ENCODE data around the gene GRAMD2A. TPM values are rescaled to one million over a fixed set of nuclear protein-coding genes. Genes with fewer than 3 reads are reported as not detected.

Gene GRAMD2A
- total RNA-seq, 1 experiment from 2014 or later = 1.3 TPM

DNA sequence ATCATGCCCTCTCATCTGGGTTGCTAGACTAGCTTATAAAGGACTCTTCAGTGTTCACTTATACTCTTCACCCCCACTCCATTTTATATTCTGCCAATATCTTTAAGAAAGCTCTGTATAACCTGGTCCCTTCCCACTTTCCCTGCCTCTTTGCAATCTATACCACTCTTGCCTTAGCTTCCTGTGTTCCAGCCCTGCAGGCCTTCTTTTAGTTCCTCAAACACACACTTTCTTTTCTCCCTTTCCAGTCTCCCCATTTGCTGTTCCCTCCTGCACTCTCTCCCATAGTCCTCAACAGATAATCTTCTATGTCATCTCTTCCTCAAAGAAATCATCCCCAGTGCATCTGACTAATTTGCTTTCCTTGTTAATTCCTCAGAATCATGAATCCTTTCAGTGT lies 50.7 kb downstream of the GRAMD2A start:
- no peaks in the 10 kb centered on the region for H3K23me2 ChIP-seq (ENCODE audit: insufficient read length, low read depth, low read length, poor library complexity, severe bottlenecking)
- H4K8ac ChIP-seq (replicated peaks; ENCODE audit: insufficient read length, low read depth, low read length) = no peak overlapping the region
- no peaks in the 10 kb centered on the region for H3K79me1 ChIP-seq (ENCODE audit: insufficient read depth, low read depth, low read length, poor library complexity, severe bottlenecking)
- Mint-ChIP-seq H3K36me3 (ENCODE audit: insufficient read depth in 1 of 3, low read depth in 3 of 3) (no peaks in the 10 kb centered on the region), H3K27ac (no peak overlapping the region), H3K4me1 (no peaks in the 10 kb centered on the region), H3K9me3 (no peaks in the 10 kb centered on the region), H3K27me3 (ENCODE audit: low read depth) (0 out of 2 replicates have a peak, but pooled peaks cover 3% of the 10 kb centered on the region), H3K4me3 (no peak overlapping the region)
- H2AK5ac ChIP-seq (ENCODE audit: insufficient read length, low read length) = no peak overlapping the region
- no peak overlapping the region for H3K4me2 ChIP-seq (ENCODE audit: insufficient read depth, insufficient read length, low read length)
- no peak overlapping the region for H3K4ac ChIP-seq (ENCODE audit: low read depth, low read length)
- no peak overlapping the region for H4K5ac ChIP-seq (ENCODE audit: insufficient read length, low read depth, low read length)
- no peak overlapping the region for H3K14ac ChIP-seq (ENCODE audit: insufficient read depth, low read length)
- no peak overlapping the region for H2BK15ac ChIP-seq (ENCODE audit: low read depth, low read length)
- TF ChIP-seq, protein P1, sequence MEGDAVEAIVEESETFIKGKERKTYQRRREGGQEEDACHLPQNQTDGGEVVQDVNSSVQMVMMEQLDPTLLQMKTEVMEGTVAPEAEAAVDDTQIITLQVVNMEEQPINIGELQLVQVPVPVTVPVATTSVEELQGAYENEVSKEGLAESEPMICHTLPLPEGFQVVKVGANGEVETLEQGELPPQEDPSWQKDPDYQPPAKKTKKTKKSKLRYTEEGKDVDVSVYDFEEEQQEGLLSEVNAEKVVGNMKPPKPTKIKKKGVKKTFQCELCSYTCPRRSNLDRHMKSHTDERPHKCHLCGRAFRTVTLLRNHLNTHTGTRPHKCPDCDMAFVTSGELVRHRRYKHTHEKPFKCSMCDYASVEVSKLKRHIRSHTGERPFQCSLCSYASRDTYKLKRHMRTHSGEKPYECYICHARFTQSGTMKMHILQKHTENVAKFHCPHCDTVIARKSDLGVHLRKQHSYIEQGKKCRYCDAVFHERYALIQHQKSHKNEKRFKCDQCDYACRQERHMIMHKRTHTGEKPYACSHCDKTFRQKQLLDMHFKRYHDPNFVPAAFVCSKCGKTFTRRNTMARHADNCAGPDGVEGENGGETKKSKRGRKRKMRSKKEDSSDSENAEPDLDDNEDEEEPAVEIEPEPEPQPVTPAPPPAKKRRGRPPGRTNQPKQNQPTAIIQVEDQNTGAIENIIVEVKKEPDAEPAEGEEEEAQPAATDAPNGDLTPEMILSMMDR (conservative IDR thresholded peaks at IDR 0.05) = no peak
- no peak overlapping the region for H2AFZ ChIP-seq (ENCODE audit: low read length)
- no peak overlapping the region for H2BK5ac ChIP-seq (ENCODE audit: insufficient read length, low read length)
- H3K4me1 ChIP-seq (ENCODE audit: insufficient read depth, low read length) = no peaks in the 10 kb centered on the region
- no peak overlapping the region for H3K9ac ChIP-seq (ENCODE audit: extremely low read depth, insufficient read length, low read length)
- H3K79me2 ChIP-seq (ENCODE audit: insufficient read depth, low read length) = no peaks in the 10 kb centered on the region
- no peak for DNase-seq
- no peak overlapping the region for H3T11ph ChIP-seq (ENCODE audit: low read length)
- no peak overlapping the region for H3K23ac ChIP-seq (ENCODE audit: insufficient read length, low read depth, low read length)
- H2BK12ac ChIP-seq (ENCODE audit: insufficient read length, low read depth, low read length) = no peak overlapping the region
- no peaks in the 10 kb centered on the region for H3K9me3 ChIP-seq (ENCODE audit: control insufficient read depth, low read depth, low read length)
- no peak overlapping the region for H3K18ac ChIP-seq (ENCODE audit: insufficient read length, low read depth, low read length)
- H4K20me1 ChIP-seq (ENCODE audit: control insufficient read depth, insufficient read depth, insufficient read length) = no peaks in the 10 kb centered on the region
- no peak overlapping the region for H3K27ac ChIP-seq (ENCODE audit: insufficient read length, low read depth, low read length)
- H3K56ac ChIP-seq (ENCODE audit: insufficient read length, low read depth, low read length) = no peak overlapping the region
- no peak overlapping the region for H4K91ac ChIP-seq (ENCODE audit: insufficient read length, low read depth, low read length)
- no peak overlapping the region for H2BK20ac ChIP-seq (ENCODE audit: low read depth, low read length, poor library complexity, severe bottlenecking)
- no peaks in the 10 kb centered on the region for H3K27me3 ChIP-seq (ENCODE audit: insufficient read depth, low read length)
- no peak overlapping the region for H2BK120ac ChIP-seq (ENCODE audit: low read depth, low read length, poor library complexity, severe bottlenecking)
